HEK293 (cell line): Measurements from ENCODE around the gene C22orf39.

Experiments used
- CTCF ChIA-PET: fragments of 350-600 bp; formaldehyde crosslinking; extraction: SDS; loops from one replicate; lab custom pipeline; 2021; ENCODE audit warnings: antibody characterized with exemption; lab: Yijun Ruan, JAX
- POLR2A ChIA-PET: fragments of 300-600 bp; formaldehyde crosslinking; extraction: SDS; loops from one replicate; lab custom pipeline; 2020; ENCODE audit warnings: antibody characterized with exemption, inconsistent platforms; lab: Yijun Ruan, JAX
- H3K27ac ChIP-seq: fragments of 200-500 bp; sonication (Bioruptor generic); 2 replicates; pipeline ENCODE4 v1.5.1; 2014; ENCODE audit warnings: low read depth, low read length, control low read depth, inconsistent platforms; ENCODE audit errors: extremely low read depth
- H3K36me3 ChIP-seq, 2 experiments: fragments of 200-500 bp in 1 of 2; sonication (Bioruptor generic) in 1 of 2; 1 replicate in 1 of 2; 2 replicates in 1 of 2; pipeline ENCODE4 v1.5.1; 2014 to 2017; ENCODE audit warnings: inconsistent platforms in 2 of 2, low read length in 2 of 2; ENCODE audit not compliant: control insufficient read depth in 2 of 2, insufficient read depth in 1 of 2
- H3K4me1 ChIP-seq: fragments of 200-500 bp; sonication (Bioruptor generic); 2 replicates; pipeline ENCODE4 v1.5.1; 2014; ENCODE audit warnings: mild to moderate bottlenecking, low read length, inconsistent platforms; ENCODE audit not compliant: control insufficient read depth, insufficient read depth
- H3K4me3 ChIP-seq: 2 replicates; pipeline ENCODE4 v1.5.1; 2011; ENCODE audit warnings: low read depth, mild to moderate bottlenecking, control low read depth, low read length, moderate library complexity
- H3K9me3 ChIP-seq: fragments of 200-500 bp; sonication (Bioruptor generic); 2 replicates; pipeline ENCODE4 v1.5.1; 2014; ENCODE audit warnings: low read depth, low read length, inconsistent platforms; ENCODE audit not compliant: control insufficient read depth, insufficient read depth
- ELK4 ChIP-seq: IDR thresholded peaks from 2 replicates; pipeline ENCODE4 v1.6.1; 2011; ENCODE audit warnings: mild to moderate bottlenecking, low read depth, low read length, borderline replicate concordance
- HIC1 ChIP-seq: fragments of 450-650 bp; formaldehyde crosslinking; IDR thresholded peaks from 2 replicates; pipeline ENCODE4 v1.5.1; 2016; ENCODE audit warnings: missing biosample characterization, missing genetic modification characterization
- HOXC10 ChIP-seq: sonication (generic); formaldehyde crosslinking; IDR thresholded peaks from 2 replicates; pipeline ENCODE4 v1.8.1; 2023; ENCODE audit warnings: mild to moderate bottlenecking, missing genetic modification reagents
- MYNN ChIP-seq: fragments of 450-650 bp; formaldehyde crosslinking; IDR thresholded peaks from 2 replicates; pipeline ENCODE4 v1.5.1; 2016; ENCODE audit warnings: missing biosample characterization, missing genetic modification characterization, borderline replicate concordance
- REST ChIP-seq: fragments of 450-650 bp; formaldehyde crosslinking; IDR thresholded peaks from 2 replicates; pipeline ENCODE4 v1.5.1; 2016; ENCODE audit warnings: missing biosample characterization, missing genetic modification characterization
- YY2 ChIP-seq: fragments of 450-650 bp; formaldehyde crosslinking; IDR thresholded peaks from 2 replicates; pipeline ENCODE4 v1.5.1; 2016; ENCODE audit warnings: missing biosample characterization, missing genetic modification characterization
- ZBTB44 ChIP-seq: fragments of 450-650 bp; IDR thresholded peaks from 2 replicates; pipeline ENCODE4 v1.5.1; 2018; ENCODE audit warnings: missing biosample characterization, mild to moderate bottlenecking, missing genetic modification characterization
- ZNF112 ChIP-seq: fragments of 450-650 bp; formaldehyde crosslinking; IDR thresholded peaks from 2 replicates; pipeline ENCODE4 v1.5.0; 2017; ENCODE audit warnings: missing biosample characterization, missing genetic modification characterization
- ZNF18 ChIP-seq: fragments of 450-650 bp; formaldehyde crosslinking; IDR thresholded peaks from 2 replicates; pipeline ENCODE4 v1.5.1; 2016; ENCODE audit warnings: missing biosample characterization, missing genetic modification characterization
- ZNF292 ChIP-seq: fragments of 450-650 bp; formaldehyde crosslinking; IDR thresholded peaks from 2 replicates; pipeline ENCODE4 v1.5.1; 2016; ENCODE audit warnings: low read depth, missing biosample characterization, missing genetic modification characterization, borderline replicate concordance
- ZNF324 ChIP-seq: fragments of 450-650 bp; formaldehyde crosslinking; IDR thresholded peaks from 2 replicates; pipeline ENCODE4 v1.5.1; 2016; ENCODE audit warnings: missing biosample characterization, missing genetic modification characterization
- ZNF350 ChIP-seq: fragments of 450-650 bp; formaldehyde crosslinking; IDR thresholded peaks from 2 replicates; pipeline ENCODE4 v1.5.0; 2017; ENCODE audit warnings: missing biosample characterization, mild to moderate bottlenecking, missing genetic modification characterization
- ZNF488 ChIP-seq: fragments of 450-650 bp; formaldehyde crosslinking; IDR thresholded peaks from 2 replicates; pipeline ENCODE4 v1.5.1; 2016; ENCODE audit warnings: missing biosample characterization, missing genetic modification characterization
- ZNF580 ChIP-seq: fragments of 450-650 bp; formaldehyde crosslinking; IDR thresholded peaks from 2 replicates; pipeline ENCODE4 v1.5.1; 2016; ENCODE audit warnings: missing biosample characterization, missing genetic modification characterization
- ZNF654 ChIP-seq: fragments of 450-650 bp; formaldehyde crosslinking; IDR thresholded peaks from 2 replicates; pipeline ENCODE4 v1.5.1; 2016; ENCODE audit warnings: low read depth, missing biosample characterization, missing genetic modification characterization
- ZNF704 ChIP-seq: fragments of 450-650 bp; formaldehyde crosslinking; IDR thresholded peaks from 2 replicates; pipeline ENCODE4 v1.5.1; 2016; ENCODE audit warnings: missing biosample characterization, missing genetic modification characterization
- ZNF830 ChIP-seq: fragments of 450-650 bp; IDR thresholded peaks from 2 replicates; pipeline ENCODE4 v1.5.0; 2018; ENCODE audit warnings: missing biosample characterization, missing genetic modification characterization, low read depth, mild to moderate bottlenecking, moderate library complexity

The C22orf39 gene

GRCh38 chr22:19412478-19412877 lies 35.0 kb downstream of the C22orf39 start:
- Histone ChIP-seq H3K4me3 (no peak overlapping the region), H3K9me3 (no peaks in the 10 kb centered on the region), H3K36me3 (peaks cover 3 to 43% of the 10 kb centered on the region in 2 experiments; a peak in 2 of 3 replicates), H3K4me1 (peaks cover 12% of the 10 kb centered on the region), H3K27ac (no peak overlapping the region)
- ChIA-PET POLR2A (interaction anchor here (1.1 kb wide), 2 partner anchors 20 to 33 kb away, joined by 3 read pairs; partner anchors contain the start of gene MRPL40), CTCF (no interaction called here)
- TF ChIP-seq ZNF580 (tag by site-specific recombination), result no peak
- no peak for TF ChIP-seq REST (tag by site-specific recombination)
- no peak for TF ChIP-seq ZNF654 (tag by site-specific recombination)

- CTCF ChIA-PET, result no interaction called here
- POLR2A ChIA-PET, result interaction anchor here (1.1 kb wide), 1 partner anchor 34 kb away, joined by 3 read pairs; no protein-coding TSS in a partner anchor
- H3K36me3 ChIP-seq, result peaks cover 3 to 51% of the 10 kb centered on the region in 2 experiments; a peak in 2 of 3 replicates
- no peak overlapping the region for H3K4me3 ChIP-seq
- no peak overlapping the region for H3K27ac ChIP-seq
- H3K4me1 ChIP-seq, result peaks cover 12% of the 10 kb centered on the region
- H3K9me3 ChIP-seq, result no peaks in the 10 kb centered on the region
- no peak for TF ChIP-seq ZNF350 (tag by site-specific recombination)
- TF ChIP-seq ZNF704 (tag by site-specific recombination), result no peak
- no peak for TF ChIP-seq ZBTB44 (tag by site-specific recombination)
- no peak for TF ChIP-seq YY2 (tag by site-specific recombination)
- no peak for TF ChIP-seq ZNF830
- no peak for TF ChIP-seq ZNF488 (tag by site-specific recombination)
- no peak for TF ChIP-seq REST (tag by site-specific recombination)
- TF ChIP-seq HOXC10 (CRISPR knock-in tag), result no peak
- no peak for TF ChIP-seq MYNN (tag by site-specific recombination)
- no peak for TF ChIP-seq ZNF112 (tag by site-specific recombination)
- no peak for TF ChIP-seq ZNF324 (tag by site-specific recombination)
- no peak for TF ChIP-seq ELK4
- no peak for TF ChIP-seq ZNF18 (tag by site-specific recombination)
- TF ChIP-seq HIC1 (tag by site-specific recombination), result no peak
- no peak for TF ChIP-seq ZNF292
These were observed 35.8 kb downstream of the C22orf39 start for GRCh38 chr22:19411690-19412045.
